MM.1S (cell line): ENCODE data around the gene MYO5C.
A peak's percentile ranks its signal among the peaks of the same experiment; 100 is the strongest.

Experiments used
- DNase-seq: peaks from one replicate; pipeline ENCODE4 v3.0.0-alpha.2; 2015
- H2AFZ ChIP-seq: fragments of 300-600 bp; sonication (generic); 2 replicates; pipeline ENCODE4 v1.6.0; 2016; ENCODE audit warnings: antibody characterized with exemption, low read length
- H3F3A ChIP-seq: fragments of 300-600 bp; sonication (generic); 2 replicates; pipeline ENCODE4 v1.6.1; 2016; ENCODE audit warnings: mild to moderate bottlenecking, antibody characterized with exemption, low read length, moderate library complexity, mixed read lengths; ENCODE audit not compliant: insufficient read depth
- H3K27ac ChIP-seq: fragments of 300-600 bp; sonication (generic); 2 replicates; pipeline ENCODE4 v1.5.1; 2016; ENCODE audit warnings: mild to moderate bottlenecking, low read length
- H3K27me3 ChIP-seq: fragments of 300-600 bp; sonication (generic); replicated peaks from 2 replicates; pipeline ENCODE4 v1.6.0; 2016; ENCODE audit warnings: low read length; ENCODE audit not compliant: insufficient read depth
- H3K36me3 ChIP-seq: fragments of 300-600 bp; sonication (generic); replicated peaks from 2 replicates; pipeline ENCODE4 v1.6.1; 2016; ENCODE audit warnings: mild to moderate bottlenecking, low read length, mixed read lengths; ENCODE audit not compliant: insufficient read depth
- H3K4me1 ChIP-seq: fragments of 300-600 bp; sonication (generic); 2 replicates; pipeline ENCODE4 v1.6.1; 2016; ENCODE audit warnings: low read length, mixed read lengths
- H3K4me2 ChIP-seq: fragments of 300-600 bp; sonication (generic); 2 replicates; pipeline ENCODE4 v1.6.0; 2016; ENCODE audit warnings: low read depth, low read length
- H3K4me3 ChIP-seq: fragments of 300-600 bp; sonication (generic); 2 replicates; pipeline ENCODE4 v1.5.1; 2016; ENCODE audit warnings: low read length, mixed read lengths
- H3K79me2 ChIP-seq: fragments of 300-600 bp; sonication (generic); 2 replicates; pipeline ENCODE4 v1.6.1; 2016; ENCODE audit warnings: mixed run types, low read length, mixed read lengths
- H3K9ac ChIP-seq: fragments of 300-600 bp; sonication (generic); 2 replicates; pipeline ENCODE4 v1.6.1; 2016; ENCODE audit warnings: low read length, mixed read lengths
- H3K9me2 ChIP-seq: fragments of 300-600 bp; sonication (generic); replicated peaks from 2 replicates; pipeline ENCODE4 v1.6.1; 2016; ENCODE audit warnings: mild to moderate bottlenecking, low read length, mixed read lengths; ENCODE audit not compliant: insufficient read depth
- H3K9me3 ChIP-seq: fragments of 300-600 bp; sonication (generic); replicated peaks from 2 replicates; pipeline ENCODE4 v1.6.1; 2016; ENCODE audit warnings: mild to moderate bottlenecking, low read length, mixed read lengths; ENCODE audit not compliant: insufficient read depth
- H4K20me1 ChIP-seq: fragments of 300-600 bp; sonication (generic); 2 replicates; pipeline ENCODE4 v1.6.1; 2016; ENCODE audit warnings: mild to moderate bottlenecking, low read length, moderate library complexity, mixed read lengths; ENCODE audit not compliant: insufficient read depth
- CTCF ChIP-seq: fragments of 300-600 bp; sonication (generic); IDR thresholded peaks from 2 replicates; pipeline ENCODE4 v1.5.1; 2016; ENCODE audit warnings: antibody characterized with exemption, low read length, mixed read lengths
- EZH2 ChIP-seq: fragments of 300-600 bp; sonication (generic); optimal IDR thresholded peaks from 2 replicates; pipeline ENCODE3; 2017; ENCODE audit warnings: low read depth, mild to moderate bottlenecking, antibody characterized with exemption, low read length, mixed read lengths
- EZH2phosphoT487 ChIP-seq: fragments of 300-600 bp; sonication (generic); IDR thresholded peaks from 2 replicates; pipeline ENCODE4 v1.6.1; 2018; ENCODE audit warnings: antibody characterized with exemption, low read length

MYO5C gene

GRCh38 chr15:52155878-52156277 is 139.7 kb downstream of the MYO5C start:
- Histone ChIP-seq H3K27ac (no peak overlapping the region), H4K20me1 (no peaks in the 10 kb centered on the region), H3K36me3 (no peaks in the 10 kb centered on the region), H3K4me2 (peak overlapping the region; percentile 25; the same call in 1 of the 2 replicates), H3K79me2 (peaks cover 4% of the 10 kb centered on the region; the same call in 1 of the 2 replicates), H3K9ac (no peak overlapping the region), H3K27me3 (no peaks in the 10 kb centered on the region), H3K4me1 (0 out of 2 replicates have a peak, but pooled peaks cover 9% of the 10 kb centered on the region), H2AFZ (no peak overlapping the region), H3K9me2 (no peaks in the 10 kb centered on the region), H3F3A (no peaks in the 10 kb centered on the region), H3K4me3 (no peak overlapping the region), H3K9me3 (no peaks in the 10 kb centered on the region)
- no peak for TF ChIP-seq EZH2phosphoT487
- TF ChIP-seq CTCF, result no peak
- no peak for TF ChIP-seq EZH2
- DNase-seq, result no peak

DNA sequence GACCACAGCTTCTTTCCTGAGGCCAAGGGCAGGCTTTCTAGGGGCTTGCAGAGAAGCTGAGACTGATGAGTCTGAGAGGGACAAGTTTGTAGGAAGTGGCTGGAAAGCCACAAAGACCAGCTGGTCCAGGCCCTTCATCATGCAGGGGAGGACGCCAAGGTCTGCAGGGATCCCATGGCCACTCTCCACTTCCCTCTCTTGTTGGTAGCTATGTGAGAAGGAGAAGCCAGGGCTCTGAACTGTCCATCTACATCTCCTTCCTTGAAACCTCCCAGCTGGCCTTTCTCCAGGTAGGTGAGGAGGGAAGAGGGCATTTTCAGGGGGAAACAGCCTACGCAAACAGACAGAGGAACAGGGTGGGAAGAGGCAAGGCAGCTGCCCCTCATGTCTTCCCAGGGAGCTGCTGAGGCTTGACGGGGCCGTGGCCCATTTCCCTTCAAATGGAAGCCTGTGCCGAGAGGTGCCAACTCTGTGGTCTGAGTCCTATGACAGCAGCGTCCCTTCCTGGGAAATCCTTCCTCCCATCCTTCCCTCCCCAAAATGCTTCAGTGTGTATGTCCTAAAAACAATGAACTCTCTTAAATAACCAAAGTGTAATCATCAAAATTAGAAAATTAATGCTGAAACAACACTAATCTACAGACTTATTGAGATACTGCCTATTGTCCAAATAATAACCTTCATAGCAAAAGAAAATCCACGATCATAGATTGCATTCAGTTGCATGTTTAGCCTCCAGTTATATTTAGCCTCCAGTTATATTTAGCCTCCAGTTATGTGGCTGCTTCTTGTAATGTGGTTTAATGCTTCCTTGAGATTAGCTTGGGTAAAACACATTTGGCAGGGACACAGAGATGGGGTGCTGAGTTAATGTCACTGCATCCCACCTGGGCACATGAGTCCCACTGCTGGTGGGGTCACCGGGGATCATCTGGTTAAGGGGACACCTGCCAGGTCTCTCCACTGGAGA is 140.4 kb downstream of the MYO5C start:
- no peaks in the 10 kb centered on the region for H3F3A ChIP-seq
- H3K9me2 ChIP-seq, result no peaks in the 10 kb centered on the region
- 0 out of 2 replicates have a peak, but pooled peaks cover 9% of the 10 kb centered on the region for H3K4me1 ChIP-seq
- no peaks in the 10 kb centered on the region for H3K9me3 ChIP-seq
- no peaks in the 10 kb centered on the region for H3K27me3 ChIP-seq
- peaks cover 4% of the 10 kb centered on the region; the same call in 1 of the 2 replicates for H3K79me2 ChIP-seq
- no peak overlapping the region for H3K4me3 ChIP-seq
- no peaks in the 10 kb centered on the region for H3K36me3 ChIP-seq
- H3K4me2 ChIP-seq, result peak overlapping the region; percentile 25; the same call in 1 of the 2 replicates
- H2AFZ ChIP-seq, result no peak overlapping the region
- no peak overlapping the region for H3K27ac ChIP-seq
- no peak overlapping the region for H3K9ac ChIP-seq
- DNase-seq, result no peak
- no peaks in the 10 kb centered on the region for H4K20me1 ChIP-seq
- TF ChIP-seq CTCF (no peak), EZH2phosphoT487 (no peak), EZH2 (no peak)

- no peaks in the 10 kb centered on the region for H3K27me3 ChIP-seq
- H3K79me2 ChIP-seq, result peaks cover 4% of the 10 kb centered on the region; the same call in 1 of the 2 replicates
- H3K9ac ChIP-seq, result no peak overlapping the region
- H3K9me3 ChIP-seq, result no peaks in the 10 kb centered on the region
- no peak for DNase-seq
- no peaks in the 10 kb centered on the region for H4K20me1 ChIP-seq
- H3F3A ChIP-seq, result no peaks in the 10 kb centered on the region
- H3K4me3 ChIP-seq, result no peak overlapping the region
- H3K36me3 ChIP-seq, result no peaks in the 10 kb centered on the region; the same call in 1 of the 2 replicates
- no peak overlapping the region for H2AFZ ChIP-seq
- 0 out of 2 replicates have a peak, but pooled peaks cover 9% of the 10 kb centered on the region for H3K4me1 ChIP-seq
- TF ChIP-seq EZH2phosphoT487, result no peak
- no peak for TF ChIP-seq EZH2
- TF ChIP-seq CTCF, result no peak
- no peak overlapping the region for H3K4me2 ChIP-seq
- H3K9me2 ChIP-seq, result no peaks in the 10 kb centered on the region
- no peak overlapping the region for H3K27ac ChIP-seq
These were observed 141.4 kb downstream of the MYO5C start for GRCh38 chr15:52153900-52154895.
